ENCODE results near the gene THSD4.

Gene THSD4

DNA sequence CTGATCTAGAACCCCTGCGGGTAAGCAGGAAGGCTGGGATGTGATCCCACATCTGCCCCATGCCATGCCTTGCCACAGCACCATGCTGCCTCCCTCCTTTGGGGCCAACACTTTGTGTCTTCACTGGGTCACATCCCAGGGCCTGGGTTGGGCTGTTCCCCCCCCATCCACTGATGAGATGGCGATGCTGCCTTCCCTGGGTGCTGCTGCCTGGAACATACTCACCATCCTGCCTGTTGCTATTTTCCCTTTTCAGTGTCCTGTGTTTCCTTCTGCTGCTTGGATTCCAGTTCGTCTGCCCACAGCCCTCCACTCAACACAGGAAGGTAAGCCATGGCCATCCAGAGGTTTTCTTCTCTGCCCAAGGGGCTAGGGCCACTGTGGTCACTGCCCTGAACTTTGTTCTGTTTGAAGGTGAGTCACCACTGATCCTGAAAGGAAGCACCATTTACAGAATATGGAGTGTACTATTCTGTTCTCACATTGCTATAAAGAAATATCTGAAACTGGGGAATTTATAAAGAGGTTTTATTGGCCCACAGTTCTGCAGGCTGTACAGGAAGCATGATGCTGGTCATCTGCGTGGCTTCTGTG is 39.4 kb downstream of the THSD4 start:
- Histone ChIP-seq H3K27me3 (ENCODE audit: insufficient read depth, low read length) (no peaks in the 10 kb centered on the region), H3K4me1 (ENCODE audit: insufficient read depth, low read length, severe bottlenecking) (no peaks in the 10 kb centered on the region), H3F3A (ENCODE audit: insufficient read depth, low read length) (no peaks in the 10 kb centered on the region), H3K9me3 (ENCODE audit: low read length) (no peaks in the 10 kb centered on the region), H4K20me1 (ENCODE audit: insufficient read depth, low read length) (no peaks in the 10 kb centered on the region), H3K4me3 (ENCODE audit: low read depth, low read length, poor library complexity, severe bottlenecking) (no peak overlapping the region), H2AFZ (ENCODE audit: low read length) (no peak overlapping the region), H3K9me2 (ENCODE audit: low read depth, low read length) (no peaks in the 10 kb centered on the region), H3K79me2 (ENCODE audit: insufficient read depth, low read length) (no peaks in the 10 kb centered on the region), H3K27ac (ENCODE audit: low read depth, low read length, poor library complexity, severe bottlenecking) (no peak overlapping the region), H3K4me2 (ENCODE audit: low read length) (no peak overlapping the region), H3K9ac (ENCODE audit: low read length) (no peak overlapping the region), H3K36me3 (ENCODE audit: insufficient read depth, low read length) (no peaks in the 10 kb centered on the region)
- TF ChIP-seq EZH2 (IDR thresholded peaks at IDR 0.05; ENCODE audit: borderline replicate concordance, low read length): no peak
- TF ChIP-seq, protein P1, sequence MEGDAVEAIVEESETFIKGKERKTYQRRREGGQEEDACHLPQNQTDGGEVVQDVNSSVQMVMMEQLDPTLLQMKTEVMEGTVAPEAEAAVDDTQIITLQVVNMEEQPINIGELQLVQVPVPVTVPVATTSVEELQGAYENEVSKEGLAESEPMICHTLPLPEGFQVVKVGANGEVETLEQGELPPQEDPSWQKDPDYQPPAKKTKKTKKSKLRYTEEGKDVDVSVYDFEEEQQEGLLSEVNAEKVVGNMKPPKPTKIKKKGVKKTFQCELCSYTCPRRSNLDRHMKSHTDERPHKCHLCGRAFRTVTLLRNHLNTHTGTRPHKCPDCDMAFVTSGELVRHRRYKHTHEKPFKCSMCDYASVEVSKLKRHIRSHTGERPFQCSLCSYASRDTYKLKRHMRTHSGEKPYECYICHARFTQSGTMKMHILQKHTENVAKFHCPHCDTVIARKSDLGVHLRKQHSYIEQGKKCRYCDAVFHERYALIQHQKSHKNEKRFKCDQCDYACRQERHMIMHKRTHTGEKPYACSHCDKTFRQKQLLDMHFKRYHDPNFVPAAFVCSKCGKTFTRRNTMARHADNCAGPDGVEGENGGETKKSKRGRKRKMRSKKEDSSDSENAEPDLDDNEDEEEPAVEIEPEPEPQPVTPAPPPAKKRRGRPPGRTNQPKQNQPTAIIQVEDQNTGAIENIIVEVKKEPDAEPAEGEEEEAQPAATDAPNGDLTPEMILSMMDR (IDR thresholded peaks at IDR 0.05; ENCODE audit: low read length): no peak

DNA sequence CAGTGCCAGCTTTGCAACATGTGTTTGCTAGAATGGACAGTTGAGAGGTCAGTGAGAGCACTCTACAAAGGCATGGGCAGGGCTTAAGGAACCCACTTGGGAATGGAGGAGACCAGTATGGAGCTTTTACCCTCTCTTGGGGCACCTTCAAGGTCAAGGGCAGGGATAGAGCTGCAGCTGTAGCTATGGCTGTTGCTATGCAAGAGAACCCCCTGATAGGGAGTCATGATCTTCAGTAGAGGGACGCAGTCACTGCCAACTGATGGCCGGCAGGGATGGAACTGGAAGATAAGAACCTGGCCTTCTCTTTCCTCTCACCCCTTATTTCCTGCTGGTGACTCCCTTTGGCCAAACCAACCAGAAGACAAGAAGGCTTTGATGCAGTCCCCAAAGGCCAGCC is 40.3 kb downstream of the THSD4 start:
- no peak overlapping the region for H3K9ac ChIP-seq (ENCODE audit: low read length)
- no peak overlapping the region for H3K4me3 ChIP-seq (ENCODE audit: low read depth, low read length, poor library complexity, severe bottlenecking)
- H3K36me3 ChIP-seq (ENCODE audit: insufficient read depth, low read length): no peaks in the 10 kb centered on the region
- H3K79me2 ChIP-seq (ENCODE audit: insufficient read depth, low read length): no peaks in the 10 kb centered on the region
- no peak overlapping the region for H3K27ac ChIP-seq (ENCODE audit: low read depth, low read length, poor library complexity, severe bottlenecking)
- H3K4me1 ChIP-seq (ENCODE audit: insufficient read depth, low read length, severe bottlenecking): no peaks in the 10 kb centered on the region
- H3F3A ChIP-seq (ENCODE audit: insufficient read depth, low read length): no peaks in the 10 kb centered on the region
- no peak for TF ChIP-seq EZH2 (IDR thresholded peaks at IDR 0.05; ENCODE audit: borderline replicate concordance, low read length)
- TF ChIP-seq, protein P1 (IDR thresholded peaks at IDR 0.05; ENCODE audit: low read length): no peak
- H3K9me2 ChIP-seq (ENCODE audit: low read depth, low read length): no peaks in the 10 kb centered on the region
- H3K27me3 ChIP-seq (ENCODE audit: insufficient read depth, low read length): no peaks in the 10 kb centered on the region
- H2AFZ ChIP-seq (ENCODE audit: low read length): no peak overlapping the region
- no peaks in the 10 kb centered on the region for H4K20me1 ChIP-seq (ENCODE audit: insufficient read depth, low read length)
- H3K9me3 ChIP-seq (ENCODE audit: low read length): no peaks in the 10 kb centered on the region
- H3K4me2 ChIP-seq (ENCODE audit: low read length): no peak overlapping the region

DNA sequence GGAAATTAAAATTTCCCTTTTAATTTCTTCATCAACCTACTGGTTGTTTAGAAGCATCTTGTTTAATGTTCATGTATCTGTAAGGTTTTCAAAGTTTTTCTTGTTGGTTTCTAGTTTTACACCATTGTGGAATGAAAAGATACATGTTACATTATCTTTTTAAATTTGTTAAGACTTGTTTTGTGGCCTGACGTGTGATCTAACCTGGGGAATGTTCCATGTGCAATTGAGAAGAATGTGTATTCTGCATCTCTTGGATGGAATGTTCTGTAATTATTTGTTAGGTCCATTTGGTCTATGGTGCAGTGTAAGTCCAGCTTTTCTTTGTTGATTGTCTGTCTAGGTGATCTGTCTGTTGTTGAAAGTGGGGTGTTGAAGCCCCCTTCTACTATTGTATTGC is 45.7 kb downstream of the THSD4 start:
- no peak overlapping the region for H3K27ac ChIP-seq (ENCODE audit: low read depth, low read length, poor library complexity, severe bottlenecking)
- H3K4me1 ChIP-seq (ENCODE audit: insufficient read depth, low read length, severe bottlenecking): no peaks in the 10 kb centered on the region
- H3K4me2 ChIP-seq (ENCODE audit: low read length): no peak overlapping the region
- H3K27me3 ChIP-seq (ENCODE audit: insufficient read depth, low read length): no peaks in the 10 kb centered on the region
- no peak overlapping the region for H3K4me3 ChIP-seq (ENCODE audit: low read depth, low read length, poor library complexity, severe bottlenecking)
- H3K9me2 ChIP-seq (ENCODE audit: low read depth, low read length): no peaks in the 10 kb centered on the region
- no peaks in the 10 kb centered on the region for H3F3A ChIP-seq (ENCODE audit: insufficient read depth, low read length)
- no peaks in the 10 kb centered on the region for H3K9me3 ChIP-seq (ENCODE audit: low read length)
- H3K9ac ChIP-seq (ENCODE audit: low read length): no peak overlapping the region
- H2AFZ ChIP-seq (ENCODE audit: low read length): no peak overlapping the region
- H3K79me2 ChIP-seq (ENCODE audit: insufficient read depth, low read length): no peaks in the 10 kb centered on the region
- no peaks in the 10 kb centered on the region for H3K36me3 ChIP-seq (ENCODE audit: insufficient read depth, low read length)
- no peaks in the 10 kb centered on the region for H4K20me1 ChIP-seq (ENCODE audit: insufficient read depth, low read length)
- TF ChIP-seq, protein P1 (IDR thresholded peaks at IDR 0.05; ENCODE audit: low read length): no peak
- no peak for TF ChIP-seq EZH2 (IDR thresholded peaks at IDR 0.05; ENCODE audit: borderline replicate concordance, low read length)
